ENCODE measurements around the gene ZNF547.

GRCh38 chr19:57348136-57348535 is 15.2 kb upstream of the ZNF547 start:
- no peak for TF ChIP-seq REST (IDR thresholded peaks at IDR 0.05; ENCODE audit: insufficient read depth in 1 of 2, low read depth in 2 of 2, low read length in 2 of 2)
- no peak for TF ChIP-seq SIN3A (IDR thresholded peaks at IDR 0.05; ENCODE audit: borderline replicate concordance, insufficient read depth, low read length)
